ENCODE data around the gene COQ8B.
"Not testable (repeated sequence)": the region's sequence is repeated elsewhere in the genome, so short reads cannot be mapped to it uniquely, and the experiment has no call there.

The COQ8B gene

GRCh38 chr19:40663695-40664692 is 52.7 kb downstream of the COQ8B start:
- DNase-seq = no peak

- DNase-seq = peak; percentile 63
These were observed 53.6 kb downstream of the COQ8B start for GRCh38 chr19:40662925-40663694.

- DNase-seq = no peak
These were observed 55.1 kb downstream of the COQ8B start for GRCh38 chr19:40661616-40662015.

GRCh38 chr19:40659566-40659965 is 57.1 kb downstream of the COQ8B start:
- no peak for DNase-seq

GRCh38 chr19:40659116-40659515 is 57.6 kb downstream of the COQ8B start:
- no peak for DNase-seq

- no peak for DNase-seq
These were observed 58.7 kb downstream of the COQ8B start for GRCh38 chr19:40658031-40658430.

GRCh38 chr19:40655684-40656083 is 61.0 kb downstream of the COQ8B start:
- DNase-seq = not testable (repeated sequence)

GRCh38 chr19:40652303-40652702 is 64.4 kb downstream of the COQ8B start:
- not testable (repeated sequence) for DNase-seq

GRCh38 chr19:40650749-40651305 is 65.9 kb downstream of the COQ8B start:
- DNase-seq = no peak

GRCh38 chr19:40649903-40650675 is 66.6 kb downstream of the COQ8B start:
- DNase-seq = not testable (repeated sequence)

- DNase-seq = no peak
These were observed 69.9 kb downstream of the COQ8B start for GRCh38 chr19:40646743-40647254.

- DNase-seq = no peak
These were observed 73.9 kb downstream of the COQ8B start for GRCh38 chr19:40642757-40643305.

- no peak for DNase-seq
These were observed 74.5 kb downstream of the COQ8B start for GRCh38 chr19:40642051-40642706.
